ENCODE results near the gene TENT4A. TPM values are rescaled to one million over a fixed set of nuclear protein-coding genes. Genes with fewer than 3 reads are reported as not detected.

Gene TENT4A
- total and polyA plus RNA-seq, 10 donors = 7.1 to 44.8 (median 33.0) TPM

- DNase-seq = peak; percentile 59
- H3K27me3 ChIP-seq (replicated peaks in 1 of 7) = no peaks in the 10 kb centered on the region
- WGBS, 5 donors = 90 to 99% (median 92%) methylated on average over 10 to 12 of the region's 12 CpGs
- H3K4me3 ChIP-seq = no peak overlapping the region
- TF ChIP-seq POLR2AphosphoS5 (IDR thresholded peaks at IDR 0.05) (no peak), POLR2A (IDR thresholded peaks at IDR 0.05) (no peak), CTCF (IDR thresholded peaks at IDR 0.05 in 8 of 11, conservative IDR thresholded peaks at IDR 0.05 in 3 of 11) (no peak)
- H3K4me1 ChIP-seq = peaks cover 0 to 25% (median 13%) of the 10 kb centered on the region in 6 donors
- no peak overlapping the region for H3K27ac ChIP-seq
- H3K36me3 ChIP-seq = peaks cover 0 to 93% (median 53%) of the 10 kb centered on the region in 6 donors
- no peaks in the 10 kb centered on the region for H3K9me3 ChIP-seq
- intact Hi-C loops (cut with DNase I; ENCODE audit: low total_unique reads) = loop anchor here (10.0 kb wide), 1 partner anchor 366 kb away; the partner anchor contains the start of gene MED10
Measured at GRCh38 chr5:6740586-6741150, 27.4 kb downstream of the TENT4A start.

GRCh38 chr5:6742081-6742758 is 29.0 kb downstream of the TENT4A start:
- no peak overlapping the region for H3K4me3 ChIP-seq
- no peaks in the 10 kb centered on the region for H3K9me3 ChIP-seq
- H3K27me3 ChIP-seq (replicated peaks in 1 of 7) = no peaks in the 10 kb centered on the region
- no peak for TF ChIP-seq POLR2AphosphoS5 (IDR thresholded peaks at IDR 0.05)
- TF ChIP-seq CTCF (IDR thresholded peaks at IDR 0.05 in 8 of 11, conservative IDR thresholded peaks at IDR 0.05 in 3 of 11) = no peak
- TF ChIP-seq POLR2A (IDR thresholded peaks at IDR 0.05) = no peak
- H3K27ac ChIP-seq = no peak overlapping the region
- intact Hi-C loops (cut with DNase I; ENCODE audit: low total_unique reads) = loop anchor here (10.0 kb wide), 1 partner anchor 367 kb away; the partner anchor contains the start of gene MED10
- H3K4me1 ChIP-seq = peaks cover 0 to 14% (median 6%) of the 10 kb centered on the region in 6 donors
- 90 to 96% (median 93%) methylated on average over 13 of the region's 13 CpGs for WGBS, 5 donors
- H3K36me3 ChIP-seq = peaks cover 0 to 100% (median 64%) of the 10 kb centered on the region in 6 donors
- peak; percentile 68 for DNase-seq

GRCh38 chr5:6743161-6743560 is 29.9 kb downstream of the TENT4A start:
- TF ChIP-seq CTCF (IDR thresholded peaks at IDR 0.05 in 8 of 11, conservative IDR thresholded peaks at IDR 0.05 in 3 of 11) = no peak
- TF ChIP-seq POLR2AphosphoS5 (IDR thresholded peaks at IDR 0.05) = peak in 1 of 3 donors; percentile 26
- TF ChIP-seq POLR2A (IDR thresholded peaks at IDR 0.05) = no peak
- DNase-seq = peak; percentile 67
- WGBS, 5 donors = 87 to 91% (median 90%) methylated on average over 10 of the region's 10 CpGs
- Histone ChIP-seq H3K4me3 (no peak overlapping the region), H3K27me3 (replicated peaks in 1 of 7) (no peaks in the 10 kb centered on the region), H3K36me3 (peaks cover 0 to 100% (median 61%) of the 10 kb centered on the region in 6 donors), H3K9me3 (no peaks in the 10 kb centered on the region), H3K4me1 (peaks cover 0 to 12% (median 6%) of the 10 kb centered on the region in 6 donors), H3K27ac (no peak overlapping the region)
- intact Hi-C loops (cut with DNase I; ENCODE audit: low total_unique reads) = loop anchor here (10.0 kb wide), 1 partner anchor 368 kb away; the partner anchor contains the start of gene MED10
